Upper lobe of left lung (tissue), 4 donors: ENCODE data around the gene SMIM43.

ENCODE experiments used
- EP300 ChIP-seq, 4 donors: sonication (generic); formaldehyde crosslinking; IDR thresholded peaks; one replicate each; pipeline ENCODE4 v1.5.1; 2017; ENCODE audit warnings: antibody characterized with exemption in 4 of 4, control low read depth in 2 of 4
- POLR2A ChIP-seq, 4 donors: fragments of 450-650 bp; IDR thresholded peaks; one replicate each; pipeline ENCODE4 v1.5.1; 2016 to 2017; ENCODE audit warnings: antibody characterized with exemption in 4 of 4, mild to moderate bottlenecking in 2 of 4
- POLR2AphosphoS5 ChIP-seq, 2 donors: sonication (generic); formaldehyde crosslinking; IDR thresholded peaks; one replicate each; pipeline ENCODE4 v1.5.1; 2017; ENCODE audit warnings: antibody characterized with exemption in 2 of 2
- TF ChIP-seq, protein P1 (sequence below), 6 experiments: fragments of 450-650 bp in 4 of 6; fragments of 200-600 bp in 2 of 6; sonication (generic) in 2 of 6; IDR thresholded peaks; one replicate each; pipeline ENCODE4 v1.5.1; 2016 to 2019; ENCODE audit warnings: antibody characterized with exemption in 6 of 6

DNA sequence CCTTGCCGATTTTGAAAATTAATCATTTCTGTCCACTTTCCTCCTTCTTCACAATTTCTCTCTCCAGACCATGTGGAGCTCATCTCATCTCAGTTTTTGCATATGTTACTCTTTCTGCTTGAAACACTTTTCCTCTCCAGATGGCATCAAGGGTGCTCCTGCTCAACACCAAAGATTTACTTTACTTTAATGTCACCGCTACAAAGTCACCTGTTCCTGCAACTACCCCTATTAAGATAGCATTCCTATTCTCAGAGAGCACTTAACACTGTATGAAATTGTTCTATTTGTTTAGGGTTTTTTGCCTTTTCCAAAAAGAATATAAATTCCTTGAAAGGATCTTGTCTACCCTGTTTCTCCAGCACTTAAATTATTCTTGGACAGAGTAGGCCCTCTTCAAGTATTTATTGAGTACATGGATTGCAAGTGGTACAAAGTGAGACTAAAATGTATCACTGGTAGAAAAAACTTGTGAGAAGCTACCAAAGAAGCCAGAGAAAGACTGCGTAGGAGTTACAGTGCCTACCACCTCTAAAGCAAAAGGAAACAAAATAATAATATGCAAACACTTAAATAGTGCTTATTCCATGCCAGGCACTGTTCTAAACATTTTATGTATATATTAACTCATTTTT, 35.0 kb upstream of the SMIM43 start:
- TF ChIP-seq POLR2A (IDR thresholded peaks at IDR 0.05): no peak
- TF ChIP-seq, protein P1, sequence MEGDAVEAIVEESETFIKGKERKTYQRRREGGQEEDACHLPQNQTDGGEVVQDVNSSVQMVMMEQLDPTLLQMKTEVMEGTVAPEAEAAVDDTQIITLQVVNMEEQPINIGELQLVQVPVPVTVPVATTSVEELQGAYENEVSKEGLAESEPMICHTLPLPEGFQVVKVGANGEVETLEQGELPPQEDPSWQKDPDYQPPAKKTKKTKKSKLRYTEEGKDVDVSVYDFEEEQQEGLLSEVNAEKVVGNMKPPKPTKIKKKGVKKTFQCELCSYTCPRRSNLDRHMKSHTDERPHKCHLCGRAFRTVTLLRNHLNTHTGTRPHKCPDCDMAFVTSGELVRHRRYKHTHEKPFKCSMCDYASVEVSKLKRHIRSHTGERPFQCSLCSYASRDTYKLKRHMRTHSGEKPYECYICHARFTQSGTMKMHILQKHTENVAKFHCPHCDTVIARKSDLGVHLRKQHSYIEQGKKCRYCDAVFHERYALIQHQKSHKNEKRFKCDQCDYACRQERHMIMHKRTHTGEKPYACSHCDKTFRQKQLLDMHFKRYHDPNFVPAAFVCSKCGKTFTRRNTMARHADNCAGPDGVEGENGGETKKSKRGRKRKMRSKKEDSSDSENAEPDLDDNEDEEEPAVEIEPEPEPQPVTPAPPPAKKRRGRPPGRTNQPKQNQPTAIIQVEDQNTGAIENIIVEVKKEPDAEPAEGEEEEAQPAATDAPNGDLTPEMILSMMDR (IDR thresholded peaks at IDR 0.05): no peak
- no peak for TF ChIP-seq POLR2AphosphoS5 (IDR thresholded peaks at IDR 0.05)
- no peak for TF ChIP-seq EP300 (IDR thresholded peaks at IDR 0.05)
